T-cell (primary cell): ENCODE results near the gene TSGA10. TPM values are rescaled to one million over a fixed set of nuclear protein-coding genes. Genes with fewer than 3 reads are reported as not detected.
A peak's percentile ranks its signal among the peaks of the same experiment; 100 is the strongest.

Experiments
- ATAC-seq, 4 experiments: fragments of 200-7000 bp in 3 of 4; fragments of 150-1000 bp in 1 of 4; cut with Tn5 transposase; replicated peaks in 1 of 4; 1 replicate in 3 of 4; 2 replicates in 1 of 4; pipeline ENCODE4 v1.10.0; 2021; ENCODE audit warnings: moderate library complexity in 3 of 4, mild to moderate bottlenecking in 2 of 4, moderate number of reproducible peaks in 1 of 4
- CTCF ChIA-PET, 2 donors: fragments of 300-600 bp; sonication (Branson Sonifier 250); formaldehyde crosslinking; loops; one replicate each; lab custom pipeline; 2022; ENCODE audit warnings: antibody characterized with exemption in 2 of 2; lab: Charles Lee
- POLR2A ChIA-PET, 2 donors: fragments of 300-600 bp; sonication (Branson Sonifier 250); formaldehyde crosslinking; loops; one replicate each; lab custom pipeline; 2022; ENCODE audit warnings: antibody characterized with exemption in 2 of 2; lab: Charles Lee
- DNase-seq, 35 experiments: peaks; one replicate each; pipeline versions ENCODE4 v3.0.0 to v3.0.0-alpha.2; 2013 to 2023
- H3K27ac ChIP-seq: one replicate; pipeline ENCODE4 v1.5.1; 2013; ENCODE audit warnings: low read length
- H3K27me3 ChIP-seq, 2 experiments: replicated peaks in 1 of 2; 1 replicate in 1 of 2; 2 replicates in 1 of 2; pipeline versions ENCODE4 v1.6.1 to v1.7.0; 2013; ENCODE audit warnings: low read length in 1 of 2, mixed read lengths in 1 of 2; ENCODE audit not compliant: control insufficient read depth in 2 of 2, insufficient read depth in 2 of 2; ENCODE audit errors: extremely low read depth in 1 of 2
- H3K36me3 ChIP-seq, 2 donors: 1 replicate in 1 of 2; 2 replicates in 1 of 2; pipeline versions ENCODE4 v1.6.1 to v1.7.0; 2013; ENCODE audit warnings: low read length in 1 of 2; ENCODE audit not compliant: control insufficient read depth in 2 of 2, insufficient read depth in 1 of 2; ENCODE audit errors: extremely low read depth in 1 of 2
- H3K4me1 ChIP-seq, 2 experiments: 1 replicate in 1 of 2; 2 replicates in 1 of 2; pipeline versions ENCODE4 v1.6.1 to v1.7.0; 2013; ENCODE audit warnings: low read length in 2 of 2, mixed read lengths in 1 of 2; ENCODE audit not compliant: insufficient read depth in 2 of 2, control insufficient read depth in 1 of 2; ENCODE audit errors: extremely low read depth in 1 of 2
- H3K4me3 ChIP-seq, 2 donors: 1 replicate in 1 of 2; 2 replicates in 1 of 2; pipeline versions ENCODE4 v1.5.1 to v1.7.0; 2013; ENCODE audit warnings: mild to moderate bottlenecking in 2 of 2, low read length in 1 of 2, moderate library complexity in 1 of 2; ENCODE audit not compliant: control insufficient read depth in 1 of 2; ENCODE audit errors: extremely low read depth in 1 of 2
- H3K9me3 ChIP-seq: 2 replicates; pipeline ENCODE4 v1.7.0; 2013
- H3K27ac Mint-ChIP-seq, 2 donors: one replicate each; pipeline ENCODE4 v1.8.0; 2020 to 2021; ENCODE audit warnings: mild to moderate bottlenecking in 2 of 2, mixed read lengths in 2 of 2
- H3K27me3 Mint-ChIP-seq, 2 donors: one replicate each; pipeline ENCODE4 v1.8.0; 2021 to 2022; ENCODE audit warnings: mixed read lengths in 2 of 2
- H3K36me3 Mint-ChIP-seq: one replicate; pipeline ENCODE4 v1.8.0; 2021; ENCODE audit warnings: mixed read lengths
- H3K4me1 Mint-ChIP-seq, 3 donors: one replicate each; pipeline ENCODE4 v1.8.0; 2020 to 2022; ENCODE audit warnings: mixed read lengths in 3 of 3, mild to moderate bottlenecking in 1 of 3
- H3K4me3 Mint-ChIP-seq, 3 donors: one replicate each; pipeline ENCODE4 v1.8.0; 2020 to 2022; ENCODE audit warnings: mild to moderate bottlenecking in 3 of 3, mixed read lengths in 3 of 3, moderate library complexity in 3 of 3
- H3K9me3 Mint-ChIP-seq, 3 donors: one replicate each; pipeline ENCODE4 v1.8.0; 2020 to 2022; ENCODE audit warnings: mixed read lengths in 3 of 3
- WGBS: methylation state at CpG from one replicate; pipeline ENCODE4 v1.1.5; 2013; ENCODE audit warnings: missing lambda C conversion rate; ENCODE audit not compliant: insufficient coverage; 5-methylcytosine and 5-hydroxymethylcytosine counted together
- total RNA-seq, 35 experiments: library from RNA in 6 of 35; stranded (reverse) in 6 of 35; fragments of 120-200 nt in 1 of 35; gene quantifications; one replicate each; pipeline versions ENCODE4 v1.2.1 to v1.2.4 and lab custom pipeline; 2013 to 2026

TSGA10 gene
- total RNA-seq, 5 donors from 2014 or later (not counting 1 experiment from before 2014, with no cell fraction given), result 14.0 to 16.2 (median 15.8) TPM

GRCh38 chr2:99180755-99181623 is 26.2 kb upstream of the TSGA10 start, which contains the start of the genes MITD1 and MRPL30:
TSS of gene MITD1 (minus strand) at chr2:99181058. CDS start at chr2:99180981, 77 bp downstream.
TSS of gene MRPL30 (plus strand) at chr2:99181184. CDS start at chr2:99186204, 5,020 bp downstream.
- Mint-ChIP-seq H3K36me3 (peaks cover 7% of the 10 kb centered on the region), H3K4me1 (peaks cover 61 to 75% (median 72%) of the 10 kb centered on the region in 3 donors), H3K27ac (peak within 1 kb of the TSS; percentile 97 to 98), H3K4me3 (peak within 1 kb of the TSS; percentile 92 to 99 (median 95)), H3K9me3 (no peaks in the 10 kb centered on the region), H3K27me3 (no peaks in the 10 kb centered on the region)
- ChIA-PET CTCF (interaction anchor here (0.6 to 1.8 kb wide), 9 partner anchors 14 to 532 kb away, joined by 3 to 10 read pairs (median 5); partner anchors contain the start of genes C2orf15 (in 1 of the 2), EIF5B (in 1 of the 2), LIPT1 (in 1 of the 2) and REV1 (in 1 of the 2)), POLR2A (interaction anchor here (0.5 to 1.2 kb wide), 5 partner anchors 14 to 39 kb away, joined by 3 to 7 read pairs (median 4); partner anchors contain the start of genes LIPT1 (in 1 of the 2) and TSGA10 (in 1 of the 2))
- H3K36me3 ChIP-seq, result peaks cover 0 to 11% of the 10 kb centered on the region in 2 donors
- peak within 1 kb of the TSS; percentile 82 for H3K27ac ChIP-seq
- H3K4me3 ChIP-seq, result peak within 1 kb of the TSS; percentile 89 to 99
- H3K4me1 ChIP-seq, result peaks cover 24 to 27% of the 10 kb centered on the region in 2 experiments
- peak; percentile 82 to 96 (median 88) for DNase-seq
- 0% methylated on average over 39 of the region's 39 CpGs for WGBS
- ATAC-seq, result peak; percentile 94 to 96 (median 96)
- H3K9me3 ChIP-seq, result no peaks in the 10 kb centered on the region
- no peaks in the 10 kb centered on the region for H3K27me3 ChIP-seq

DNA sequence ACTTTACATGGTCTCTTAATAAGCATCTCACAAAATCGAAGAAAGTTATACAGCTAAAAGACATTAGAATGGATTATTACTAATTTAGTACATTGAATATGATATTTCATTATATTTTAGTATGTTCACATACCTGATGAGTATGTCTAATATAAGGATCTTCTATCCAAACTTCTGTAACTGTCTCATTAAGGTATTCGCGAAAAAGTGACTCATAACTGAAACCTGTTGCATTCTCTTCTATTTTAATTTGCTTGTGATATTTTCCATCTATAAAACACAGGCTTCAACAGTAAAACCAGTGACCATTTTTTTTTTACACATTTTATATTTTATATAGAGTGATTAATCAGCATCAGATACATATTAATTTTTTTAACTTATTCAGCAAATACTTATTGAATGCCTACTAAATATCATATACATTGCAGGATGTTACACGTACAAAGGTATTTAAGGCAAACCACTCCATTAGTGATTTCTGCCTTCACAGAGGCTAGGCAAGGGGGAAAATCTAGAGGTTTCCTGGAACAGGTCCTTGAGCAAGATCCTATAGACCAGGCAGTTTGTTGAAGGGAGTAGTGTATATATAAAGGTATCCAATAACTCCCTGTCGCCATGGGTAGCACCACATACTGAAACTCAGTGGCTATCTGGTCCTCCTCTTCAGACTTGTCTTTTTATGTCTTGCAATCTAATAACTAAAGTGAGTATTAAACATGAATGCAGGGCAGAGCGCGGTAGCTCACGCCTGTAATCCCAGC is 16.8 kb upstream of the TSGA10 start:
- DNase-seq (no peak), ATAC-seq (no peak)
- CTCF ChIA-PET, result no interaction called here
- Mint-ChIP-seq H3K4me1 (peaks cover 23 to 38% (median 29%) of the 10 kb centered on the region in 3 donors), H3K27ac (no peak overlapping the region), H3K36me3 (peaks cover 28% of the 10 kb centered on the region), H3K9me3 (no peaks in the 10 kb centered on the region), H3K27me3 (no peaks in the 10 kb centered on the region), H3K4me3 (no peak overlapping the region)
- H3K36me3 ChIP-seq, result peaks cover 0 to 45% of the 10 kb centered on the region in 2 donors
- no peaks in the 10 kb centered on the region for H3K27me3 ChIP-seq
- POLR2A ChIA-PET, result interaction anchor here (0.5 kb wide), 2 partner anchors 438 to 565 kb away, joined by 4 read pairs; no protein-coding TSS in a partner anchor
- H3K4me3 ChIP-seq, result no peak overlapping the region
- H3K4me1 ChIP-seq, result peaks cover 0 to 2% of the 10 kb centered on the region in 2 experiments
- no peak overlapping the region for H3K27ac ChIP-seq
- WGBS, result no CpG with 5 or more reads among the region's 8 CpGs
- no peaks in the 10 kb centered on the region for H3K9me3 ChIP-seq

GRCh38 chr2:99169534-99169933 is 14.8 kb upstream of the TSGA10 start:
- peaks cover 0 to 2% of the 10 kb centered on the region in 2 experiments for H3K4me1 ChIP-seq
- H3K9me3 ChIP-seq, result no peaks in the 10 kb centered on the region
- H3K36me3 ChIP-seq, result peaks cover 0 to 60% of the 10 kb centered on the region in 2 donors
- Mint-ChIP-seq H3K4me3 (no peak overlapping the region), H3K27ac (no peak overlapping the region), H3K4me1 (peaks cover 13 to 24% (median 16%) of the 10 kb centered on the region in 3 donors), H3K9me3 (no peaks in the 10 kb centered on the region), H3K36me3 (peaks cover 36% of the 10 kb centered on the region), H3K27me3 (no peaks in the 10 kb centered on the region)
- no CpG with 5 or more reads among the region's 1 CpG for WGBS
- no peak for ATAC-seq
- H3K27ac ChIP-seq, result no peak overlapping the region
- H3K27me3 ChIP-seq, result no peaks in the 10 kb centered on the region
- no peak overlapping the region for H3K4me3 ChIP-seq
- no peak for DNase-seq
- POLR2A ChIA-PET, result no interaction called here
- CTCF ChIA-PET, result interaction anchor here in 1 of 2 donors (0.6 kb wide), 1 partner anchor 21 kb away, joined by 3 read pairs; no protein-coding TSS in a partner anchor

DNA sequence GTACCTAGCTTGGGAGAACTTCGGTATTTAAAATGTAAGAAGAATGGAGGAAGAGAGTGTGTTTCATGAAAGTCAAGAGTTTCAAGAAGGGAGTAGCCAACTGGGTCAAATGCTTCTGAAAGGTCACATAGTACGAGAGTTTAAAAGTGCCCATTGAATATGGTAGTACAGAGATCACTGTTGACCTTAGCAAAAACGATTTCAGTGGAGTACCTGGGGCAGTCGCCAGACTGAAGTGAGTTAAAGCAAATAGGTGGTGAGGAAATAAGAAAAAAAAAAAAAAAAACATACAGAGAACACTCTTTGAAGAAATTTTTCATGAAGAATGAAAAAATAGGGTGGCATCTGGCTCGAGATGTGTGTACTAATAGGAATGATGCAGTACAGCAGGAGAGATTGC is 11.5 kb upstream of the TSGA10 start:
- H3K36me3 Mint-ChIP-seq, result peaks cover 49% of the 10 kb centered on the region
- 66% methylated on average over 3 of the region's 5 CpGs for WGBS

GRCh38 chr2:99159594-99159993 is 4.9 kb upstream of the TSGA10 start:
- H3K27ac Mint-ChIP-seq, result peak overlapping the region; percentile 13 to 55
- ATAC-seq (no peak), DNase-seq (no peak)
- peaks cover 37 to 45% (median 40%) of the 10 kb centered on the region in 3 donors for H3K4me1 Mint-ChIP-seq
- Histone ChIP-seq H3K36me3 (peaks cover 5 to 26% of the 10 kb centered on the region in 2 donors), H3K4me1 (peaks cover 5 to 10% of the 10 kb centered on the region in 2 experiments), H3K9me3 (no peaks in the 10 kb centered on the region), H3K27ac (no peak overlapping the region), H3K27me3 (no peaks in the 10 kb centered on the region), H3K4me3 (no peak overlapping the region)
- no peaks in the 10 kb centered on the region for H3K27me3 Mint-ChIP-seq
- H3K36me3 Mint-ChIP-seq, result peaks cover 42% of the 10 kb centered on the region
- no peaks in the 10 kb centered on the region for H3K9me3 Mint-ChIP-seq
- H3K4me3 Mint-ChIP-seq, result no peak overlapping the region
- POLR2A ChIA-PET, result interaction anchor here in 1 of 2 donors (0.6 kb wide), 1 partner anchor 15 kb away, joined by 13 read pairs; no protein-coding TSS in a partner anchor
- WGBS, result no CpG with 5 or more reads among the region's 4 CpGs
- CTCF ChIA-PET, result interaction anchor here in 1 of 2 donors (1.0 kb wide), 1 partner anchor 21 kb away, joined by 4 read pairs; no protein-coding TSS in a partner anchor

More for the DNA sequence above, 11.5 kb upstream of the TSGA10 start:
- Histone ChIP-seq H3K4me1 (no peaks in the 10 kb centered on the region), H3K27ac (no peak overlapping the region), H3K27me3 (no peaks in the 10 kb centered on the region), H3K4me3 (no peak overlapping the region), H3K36me3 (peaks cover 0 to 47% of the 10 kb centered on the region in 2 donors), H3K9me3 (no peaks in the 10 kb centered on the region)
- CTCF ChIA-PET, result interaction anchor here (0.5 to 1.4 kb wide), 6 partner anchors 9 to 342 kb away, joined by 3 to 4 read pairs (median 3); partner anchors contain the start of gene C2orf15 (in 1 of the 2)
- Mint-ChIP-seq H3K4me1 (peaks cover 7 to 16% (median 12%) of the 10 kb centered on the region in 3 donors), H3K4me3 (no peak overlapping the region), H3K27ac (peak overlapping the region in 1 of 2 donors; percentile 3), H3K27me3 (no peaks in the 10 kb centered on the region), H3K9me3 (no peaks in the 10 kb centered on the region)
- ATAC-seq, result no peak
- POLR2A ChIA-PET, result no interaction called here
- DNase-seq, result no peak
